GM21447 (cell line): ENCODE data around the gene AFG3L2.
"Not testable (repeated sequence)": the region's sequence is repeated elsewhere in the genome, so short reads cannot be mapped to it uniquely, and the experiment has no call there.

Source experiments
- ATAC-seq: cut with Tn5 transposase; IDR thresholded peaks from one replicate; pipeline ENCODE4 v1.9.1; 2021; ENCODE audit not compliant: unreplicated experiment

The AFG3L2 gene

GRCh38 chr18:12397793-12398192 lies 20.8 kb upstream of the AFG3L2 start:
- no peak for ATAC-seq

- ATAC-seq: no peak
These were observed 20.2 kb upstream of the AFG3L2 start for GRCh38 chr18:12397254-12397653.

- no peak for ATAC-seq
These were observed 17.4 kb upstream of the AFG3L2 start for GRCh38 chr18:12394428-12394827.

GRCh38 chr18:12393998-12394397 lies 17.0 kb upstream of the AFG3L2 start:
- ATAC-seq: no peak

GRCh38 chr18:12393510-12393909 lies 16.5 kb upstream of the AFG3L2 start:
- ATAC-seq: no peak

- ATAC-seq: peak; percentile 67
These were observed 14.6 kb upstream of the AFG3L2 start for GRCh38 chr18:12391487-12392165.

GRCh38 chr18:12388442-12388841 lies 11.4 kb upstream of the AFG3L2 start:
- ATAC-seq: no peak

- ATAC-seq: no peak
These were observed 7.2 kb upstream of the AFG3L2 start for GRCh38 chr18:12384261-12384660.

GRCh38 chr18:12383759-12384158 lies 6.7 kb upstream of the AFG3L2 start:
- ATAC-seq: not testable (repeated sequence)

GRCh38 chr18:12382221-12382814 lies 5.3 kb upstream of the AFG3L2 start:
- not testable (repeated sequence) for ATAC-seq

- ATAC-seq: not testable (repeated sequence)
These were observed 1.2 kb upstream of the AFG3L2 start for GRCh38 chr18:12378198-12378558.

GRCh38 chr18:12377556-12378197 lies 650 bp upstream of the AFG3L2 start:
- peak; percentile 72 for ATAC-seq

- no peak for ATAC-seq
These were observed 833 bp downstream of the AFG3L2 start for GRCh38 chr18:12376034-12376753.

GRCh38 chr18:12374401-12374800 lies 2.6 kb downstream of the AFG3L2 start:
- ATAC-seq: no peak

GRCh38 chr18:12373771-12374116 lies 3.3 kb downstream of the AFG3L2 start:
- no peak for ATAC-seq

- no peak for ATAC-seq
These were observed 3.8 kb downstream of the AFG3L2 start for GRCh38 chr18:12373116-12373770.

GRCh38 chr18:12372406-12372805 lies 4.6 kb downstream of the AFG3L2 start:
- no peak for ATAC-seq

- ATAC-seq: no peak
These were observed 5.4 kb downstream of the AFG3L2 start for GRCh38 chr18:12371590-12371989.

- ATAC-seq: no peak
These were observed 7.8 kb downstream of the AFG3L2 start for GRCh38 chr18:12369211-12369610.

- ATAC-seq: no peak
These were observed 10.2 kb downstream of the AFG3L2 start for GRCh38 chr18:12366784-12367183.

- no peak for ATAC-seq
These were observed 10.6 kb downstream of the AFG3L2 start for GRCh38 chr18:12366379-12366778.
